ENCODE results near the gene VARS1. TPM values are rescaled to one million over a fixed set of nuclear protein-coding genes. Genes with fewer than 3 reads are reported as not detected.

VARS1 gene
- total and polyA plus RNA-seq, 2 of the 8 experiments (the other 6 are each of a cell fraction or from before 2014, with no cell fraction given) = 53.5 to 162 TPM

DNA sequence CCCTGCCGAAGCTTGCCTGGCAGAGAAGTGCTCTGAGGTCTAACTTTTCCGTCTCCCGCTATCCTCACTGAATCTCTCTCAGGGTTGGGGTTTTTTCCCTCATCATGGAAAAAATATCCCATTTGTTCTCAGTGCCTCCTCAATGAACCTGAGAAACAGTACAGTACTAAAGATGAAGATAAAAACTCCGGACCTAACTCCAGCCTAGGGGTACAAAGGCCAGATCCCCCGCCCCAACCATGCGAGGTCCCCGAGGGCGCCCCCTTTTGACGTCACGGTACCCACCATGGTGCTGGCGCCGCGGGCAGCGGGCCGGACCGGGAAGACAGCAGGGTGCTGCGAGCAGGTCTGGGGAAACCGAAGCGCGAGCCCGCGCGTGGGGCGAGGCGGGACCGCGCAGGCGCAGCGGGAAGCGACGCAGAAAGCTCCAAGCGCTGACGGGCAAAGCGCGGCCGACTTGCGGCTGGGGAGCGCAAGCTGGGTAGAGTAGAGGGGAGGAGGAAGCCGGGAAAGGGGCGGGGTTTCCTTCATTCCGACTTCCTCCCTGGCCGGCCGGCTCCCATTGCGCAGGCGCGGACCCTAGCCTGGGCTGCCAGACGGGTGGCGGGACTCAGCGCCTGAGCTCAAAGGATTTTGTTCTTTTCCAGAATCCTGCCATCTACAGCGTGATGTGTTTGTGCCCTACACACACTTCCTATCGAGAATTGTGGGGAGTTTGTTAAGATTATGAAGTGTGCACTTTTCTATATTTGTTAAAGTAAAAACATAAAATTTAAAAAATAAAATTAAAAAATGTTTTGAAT lies 11.1 kb upstream of the VARS1 start, which contains the start of gene LSM2:
Gene LSM2 (minus strand): TSS at position 497 of the 803 bp plus-strand sequence. CDS start 209 bp downstream, at position 288.
- H2AFZ ChIP-seq (ENCODE audit: low read length) = peak within 1 kb of the TSS; percentile 76; the same call in 1 of the 2 replicates
- H3K27me3 ChIP-seq (replicated peaks in 1 of 4; ENCODE audit: control insufficient read depth in 3 of 4, extremely low read depth in 1 of 4, insufficient read depth in 3 of 4, low read length in 3 of 4) = no peaks in the 10 kb centered on the region
- H3K9me3 ChIP-seq (ENCODE audit: insufficient read depth in 2 of 2, low read depth in 1 of 2, low read length in 1 of 2) = no peaks in the 10 kb centered on the region
- no peak for TF ChIP-seq RXRA (IDR thresholded peaks at IDR 0.05; ENCODE audit: insufficient read depth, low read depth, low read length)
- no peak for TF ChIP-seq RFX5 (IDR thresholded peaks at IDR 0.05; ENCODE audit: borderline replicate concordance, low read depth, low read length)
- TF ChIP-seq EGR1 (IDR thresholded peaks at IDR 0.05; ENCODE audit: borderline replicate concordance, low read depth, low read length) = 0 out of 2 replicates have a peak, but pooled peaks have one; percentile 16
- peak; percentile 72 for TF ChIP-seq TBP (IDR thresholded peaks at IDR 0.05; ENCODE audit: low read depth, low read length)
- TF ChIP-seq, protein P1, sequence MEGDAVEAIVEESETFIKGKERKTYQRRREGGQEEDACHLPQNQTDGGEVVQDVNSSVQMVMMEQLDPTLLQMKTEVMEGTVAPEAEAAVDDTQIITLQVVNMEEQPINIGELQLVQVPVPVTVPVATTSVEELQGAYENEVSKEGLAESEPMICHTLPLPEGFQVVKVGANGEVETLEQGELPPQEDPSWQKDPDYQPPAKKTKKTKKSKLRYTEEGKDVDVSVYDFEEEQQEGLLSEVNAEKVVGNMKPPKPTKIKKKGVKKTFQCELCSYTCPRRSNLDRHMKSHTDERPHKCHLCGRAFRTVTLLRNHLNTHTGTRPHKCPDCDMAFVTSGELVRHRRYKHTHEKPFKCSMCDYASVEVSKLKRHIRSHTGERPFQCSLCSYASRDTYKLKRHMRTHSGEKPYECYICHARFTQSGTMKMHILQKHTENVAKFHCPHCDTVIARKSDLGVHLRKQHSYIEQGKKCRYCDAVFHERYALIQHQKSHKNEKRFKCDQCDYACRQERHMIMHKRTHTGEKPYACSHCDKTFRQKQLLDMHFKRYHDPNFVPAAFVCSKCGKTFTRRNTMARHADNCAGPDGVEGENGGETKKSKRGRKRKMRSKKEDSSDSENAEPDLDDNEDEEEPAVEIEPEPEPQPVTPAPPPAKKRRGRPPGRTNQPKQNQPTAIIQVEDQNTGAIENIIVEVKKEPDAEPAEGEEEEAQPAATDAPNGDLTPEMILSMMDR (IDR thresholded peaks at IDR 0.05; ENCODE audit: control extremely low read depth in 1 of 3, insufficient read depth in 1 of 3, low read depth in 1 of 3, low read length in 3 of 3) = no peak
- TF ChIP-seq SUZ12 (IDR thresholded peaks at IDR 0.05; ENCODE audit: low read length) = no peak
- TF ChIP-seq HDAC2 (IDR thresholded peaks at IDR 0.05; ENCODE audit: borderline replicate concordance in 1 of 2, low read depth in 2 of 2, low read length in 2 of 2) = peak; percentile 5 to 62; a peak in 1 of 4 replicates
- peak; percentile 58 to 69 for TF ChIP-seq POLR2A (IDR thresholded peaks at IDR 0.05; ENCODE audit: control extremely low read depth in 1 of 2, low read depth in 2 of 2, low read length in 2 of 2)

More for the DNA sequence above, 11.1 kb upstream of the VARS1 start, which contains the start of gene LSM2:
- no peak within 1 kb of the TSS for H3K14ac ChIP-seq (ENCODE audit: insufficient read length)
- POLR2A ChIA-PET (ENCODE audit: partially characterized antibody) = interaction anchor here (0.6 to 4.7 kb wide), 32 partner anchors 8 to 364 kb away, joined by 3 to 42 read pairs (median 5); partner anchors contain the start of genes ABHD16A, C6orf47, DDAH2 and DDX39B
- peak within 1 kb of the TSS; percentile 91 for H3K27ac ChIP-seq (ENCODE audit: low read depth, low read length)
- H3K9ac ChIP-seq (replicated peaks in 1 of 4; ENCODE audit: extremely low read depth in 1 of 4, low read depth in 3 of 4, low read length in 3 of 4) = peak within 1 kb of the TSS; percentile 87 to 96 (median 92)
- peaks cover 0 to 2% (median 0%) of the 10 kb centered on the region in 4 experiments; a peak in 1 of 7 replicates for H3K4me1 ChIP-seq (replicated peaks in 1 of 4; ENCODE audit: control insufficient read depth in 3 of 4, insufficient read depth in 4 of 4, low read length in 3 of 4)
- H3K79me1 ChIP-seq (ENCODE audit: low read depth, low read length) = no peaks in the 10 kb centered on the region
- H3K18ac ChIP-seq (ENCODE audit: extremely low read depth, low read length) = peak within 1 kb of the TSS; percentile 98
- peak within 1 kb of the TSS; percentile 80 to 89 for H3K4me2 ChIP-seq (ENCODE audit: insufficient read depth in 1 of 2, low read depth in 2 of 2, low read length in 2 of 2)
- peaks cover 5 to 18% of the 10 kb centered on the region in 2 experiments; a peak in 2 of 4 replicates for H3K79me2 ChIP-seq (ENCODE audit: control insufficient read depth in 1 of 2, insufficient read depth in 2 of 2, low read length in 2 of 2)
- DNase-seq (ENCODE audit: low read depth in 1 of 2, low spot score in 2 of 2) (peak in 1 of 2 experiments; percentile 99), FAIRE-seq (no peak)
- H2AK5ac ChIP-seq (ENCODE audit: low read depth, low read length) = peak within 1 kb of the TSS; percentile 42; the same call in 1 of the 2 replicates
- H2BK5ac ChIP-seq (ENCODE audit: low read depth, low read length) = peak within 1 kb of the TSS; percentile 99
- H2BK120ac ChIP-seq (replicated peaks; ENCODE audit: low read depth, low read length) = peak within 1 kb of the TSS; percentile 83
- H2BK20ac ChIP-seq (ENCODE audit: low read length) = no peak within 1 kb of the TSS
- H3K23ac ChIP-seq (ENCODE audit: insufficient read length) = no peak within 1 kb of the TSS
- H3K4ac ChIP-seq (replicated peaks; ENCODE audit: insufficient read length, low read depth, low read length) = peak within 1 kb of the TSS; percentile 97
- H4K8ac ChIP-seq (ENCODE audit: extremely low read depth, insufficient read depth, low read length) = peak within 1 kb of the TSS; percentile 98
- no peaks in the 10 kb centered on the region for H4K20me1 ChIP-seq (replicated peaks in 1 of 2; ENCODE audit: control insufficient read depth in 1 of 2, insufficient read depth in 2 of 2, low read length in 2 of 2)
- WGBS, 2 experiments (ENCODE audit: extremely low coverage in 1 of 2, insufficient coverage in 1 of 2, insufficient read length in 1 of 2, insufficient replicate concordance in 2 of 2, low coverage in 1 of 2, low lambda C conversion rate in 2 of 2, missing lambda C conversion rate in 1 of 2) = 1% methylated on average over 50 of the region's 51 CpGs; no CpG with 5 or more reads in 1 of the 2 experiments
- peak within 1 kb of the TSS; percentile 76 to 96 (median 86) for H3K4me3 ChIP-seq (ENCODE audit: extremely low read depth in 1 of 4, insufficient read depth in 2 of 4, low read depth in 3 of 4, low read length in 4 of 4)
- CTCF ChIA-PET (ENCODE audit: partially characterized antibody) = interaction anchor here (0.6 to 3.9 kb wide), 22 partner anchors 7 to 1165 kb away, joined by 3 to 21 read pairs (median 4); partner anchors contain the start of genes DDAH2, HSPA1B, LY6G6D and MPIG6B
- peak within 1 kb of the TSS; percentile 68; the same call in 1 of the 2 replicates for H2BK12ac ChIP-seq (ENCODE audit: low read depth, low read length)
- peaks cover 0 to 20% (median 8%) of the 10 kb centered on the region in 4 experiments; a peak in 3 of 8 replicates for H3K36me3 ChIP-seq (ENCODE audit: control insufficient read depth in 2 of 4, insufficient read depth in 4 of 4, low read length in 3 of 4)
- peak within 1 kb of the TSS; percentile 97; the same call in 1 of the 2 replicates for H2BK15ac ChIP-seq (ENCODE audit: low read length)
- peak within 1 kb of the TSS; percentile 99 for H4K91ac ChIP-seq (replicated peaks; ENCODE audit: insufficient read length, low read length)
- H4K5ac ChIP-seq (ENCODE audit: insufficient read length, low read depth, low read length) = peak within 1 kb of the TSS; percentile 97
- peaks cover 6% of the 10 kb centered on the region for H3K23me2 ChIP-seq (ENCODE audit: low read depth, low read length)
- peak within 1 kb of the TSS; percentile 99 for H3K56ac ChIP-seq (replicated peaks; ENCODE audit: insufficient read length, low read depth, low read length)
